Embryonic facial prominence (tissue), 1 donor: ENCODE measurements around the gene HAUS6.
"Not testable (repeated sequence)": the region's sequence is repeated elsewhere in the genome, so short reads cannot be mapped to it uniquely, and the experiment has no call there.

Source experiments
- DNase-seq: peaks from one replicate; pipeline ENCODE4 v3.0.0-alpha.2; 2016; ENCODE audit errors: extremely low spot score

The HAUS6 gene

DNA sequence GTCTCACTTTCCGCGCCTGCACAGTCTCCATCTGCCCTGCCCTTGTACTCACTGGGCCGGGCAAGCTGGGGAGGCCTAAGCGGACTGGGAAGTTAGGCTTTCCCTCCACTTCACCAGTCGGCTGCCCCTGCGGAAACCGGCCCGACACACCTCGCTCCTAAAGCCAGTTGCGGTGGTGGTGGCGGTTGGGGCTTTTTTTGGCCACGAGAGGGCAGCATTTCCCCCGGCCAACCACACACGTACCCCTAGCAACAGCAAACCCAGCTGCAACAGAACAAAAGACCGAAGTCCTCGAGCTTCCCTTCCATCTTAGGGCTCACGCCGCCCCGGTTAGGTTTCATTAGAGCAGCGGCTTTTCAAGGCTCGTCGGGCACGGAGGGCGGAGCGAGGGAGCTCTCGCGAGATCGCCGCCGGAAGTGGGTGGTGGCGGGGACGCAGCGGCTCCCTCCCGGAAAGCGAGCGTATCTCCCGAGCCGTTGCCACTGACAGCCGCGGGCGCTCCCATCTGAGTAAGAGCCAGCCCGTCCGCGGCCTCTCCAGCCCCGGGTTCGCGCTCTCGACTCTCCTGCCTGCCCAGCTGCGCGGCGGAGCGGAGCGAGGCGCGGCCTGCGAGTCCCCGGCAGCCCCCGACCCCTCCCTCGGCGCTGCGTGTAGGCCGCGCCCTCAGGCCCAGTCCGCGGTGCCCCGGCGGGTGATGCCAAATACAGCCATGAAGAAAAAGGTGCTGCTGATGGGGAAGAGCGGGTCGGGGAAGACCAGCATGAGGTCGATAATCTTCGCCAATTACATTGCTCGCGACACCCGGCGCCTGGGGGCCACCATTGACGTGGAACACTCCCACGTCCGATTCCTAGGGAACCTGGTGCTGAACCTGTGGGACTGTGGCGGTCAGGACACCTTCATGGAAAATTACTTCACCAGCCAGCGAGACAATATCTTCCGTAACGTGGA lies 53.5 kb downstream of the HAUS6 start, which contains the start of gene RRAGA:
Gene RRAGA, plus strand, starts transcription at position 462 of the 951 bp plus-strand sequence. Its CDS starts 233 bp downstream, at position 695.
- peak; percentile 94 for DNase-seq

DNA sequence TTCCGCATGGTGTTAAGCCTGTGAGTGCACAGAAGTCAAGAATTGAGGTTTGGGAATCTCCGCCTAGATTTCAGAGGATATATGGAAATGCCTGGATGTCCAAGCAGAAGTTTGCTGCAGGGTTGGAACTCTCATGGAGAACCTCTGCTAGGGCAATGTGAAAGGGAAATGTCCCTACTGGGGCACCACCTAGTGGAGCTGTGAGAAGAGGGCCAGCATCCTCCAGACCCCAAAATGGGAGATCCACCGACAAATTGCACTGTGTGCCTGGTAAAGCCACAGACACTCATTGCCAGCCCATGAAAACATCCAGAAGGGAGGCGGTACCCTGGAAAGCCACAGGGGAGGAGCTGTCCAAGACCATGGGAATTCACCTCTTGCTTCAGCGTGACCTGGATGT lies 66.1 kb downstream of the HAUS6 start:
- no peak for DNase-seq

DNA sequence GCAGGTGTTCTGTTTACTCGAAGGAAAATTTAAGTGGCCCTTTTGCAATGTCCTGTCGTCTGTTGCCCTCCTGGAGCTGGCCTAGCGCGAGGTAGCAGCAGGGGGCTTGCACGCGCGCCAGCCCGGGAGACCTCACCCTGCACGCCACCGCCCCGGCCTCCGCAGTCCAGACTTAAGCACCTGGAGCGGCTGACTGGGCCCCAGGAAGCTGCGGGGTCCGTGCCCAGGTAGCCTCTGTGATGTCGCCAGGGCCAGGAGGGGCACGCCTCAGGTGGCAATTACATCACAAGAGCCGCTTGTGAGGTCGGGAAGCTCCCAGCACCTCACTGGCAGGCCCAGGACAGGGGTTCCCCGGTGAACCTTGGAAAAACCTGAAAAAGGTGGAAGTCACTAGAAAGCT lies 69.7 kb downstream of the HAUS6 start, which contains the start of gene SAXO1:
Gene SAXO1, minus strand, starts transcription at position 195 of the 400 bp plus-strand sequence. CDS start 301 bp downstream, outside the sequence.
- DNase-seq: no peak

DNA sequence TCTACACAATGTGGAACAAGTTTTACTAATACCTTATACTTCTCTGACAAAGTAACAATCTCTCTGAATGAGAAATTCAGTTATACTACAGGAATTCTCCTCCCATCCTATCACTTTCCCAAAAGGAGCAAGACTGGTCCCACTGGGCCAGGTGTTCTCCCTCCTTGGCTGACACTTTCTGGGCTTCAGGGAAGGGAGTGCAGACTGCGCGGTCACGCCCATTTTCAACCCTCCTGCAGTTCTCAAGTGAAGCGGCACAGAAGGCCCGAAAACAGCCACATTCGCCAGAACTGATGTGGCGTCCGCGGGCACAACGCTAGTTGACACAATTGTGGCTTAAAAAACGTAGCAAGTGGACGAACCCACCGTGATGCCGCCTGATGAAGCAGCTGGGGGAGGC lies 70.3 kb downstream of the HAUS6 start:
- DNase-seq: no peak

DNA sequence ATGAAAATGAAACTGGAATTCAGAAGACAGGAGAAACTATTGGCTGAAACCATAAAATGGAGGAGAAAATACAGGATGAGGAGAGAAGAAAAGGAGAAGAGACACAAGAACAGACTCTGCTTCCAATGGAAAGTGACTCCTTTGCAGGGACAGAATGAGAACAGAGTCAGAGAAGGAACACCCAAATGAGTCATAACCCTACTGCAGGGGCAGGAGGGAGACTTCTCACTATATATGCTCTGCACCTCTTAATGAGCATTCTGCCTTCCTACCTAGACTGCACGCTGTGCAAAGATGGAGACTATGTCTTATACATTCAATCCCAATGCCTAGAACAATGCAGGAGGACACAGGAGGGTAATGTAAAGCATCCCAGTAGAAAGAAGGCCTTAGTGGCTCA lies 71.8 kb downstream of the HAUS6 start:
- no peak for DNase-seq

DNA sequence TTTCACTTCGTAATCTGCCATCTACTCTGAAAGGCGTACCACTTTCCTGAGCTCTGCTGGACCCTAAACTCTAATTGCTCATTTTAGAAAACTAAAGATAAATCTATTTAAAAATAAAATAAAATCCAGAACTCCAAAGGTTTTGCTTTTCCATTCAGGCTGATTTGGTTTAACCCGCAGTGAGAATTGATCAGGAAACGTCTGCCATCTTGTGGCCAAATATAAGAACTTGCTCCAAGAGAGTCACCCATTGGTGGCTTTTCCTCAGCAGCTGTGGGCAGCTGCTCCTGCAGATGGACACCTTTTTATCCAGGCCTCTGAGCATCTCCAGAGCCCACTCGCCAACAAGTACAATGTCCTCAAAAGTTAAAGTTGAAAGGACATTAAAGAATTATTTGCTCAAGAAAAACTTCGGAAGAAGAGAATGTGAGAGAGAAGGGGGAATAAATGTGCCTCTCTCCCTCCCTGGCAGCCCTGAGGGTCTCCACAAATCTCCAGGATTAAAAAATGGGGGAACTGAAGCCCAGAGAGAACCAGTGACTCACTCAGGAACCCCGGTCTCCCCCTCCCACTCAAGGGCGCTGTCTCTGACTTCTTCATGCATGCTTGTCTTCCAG lies 73.8 kb downstream of the HAUS6 start:
- peak; percentile 68 for DNase-seq

DNA sequence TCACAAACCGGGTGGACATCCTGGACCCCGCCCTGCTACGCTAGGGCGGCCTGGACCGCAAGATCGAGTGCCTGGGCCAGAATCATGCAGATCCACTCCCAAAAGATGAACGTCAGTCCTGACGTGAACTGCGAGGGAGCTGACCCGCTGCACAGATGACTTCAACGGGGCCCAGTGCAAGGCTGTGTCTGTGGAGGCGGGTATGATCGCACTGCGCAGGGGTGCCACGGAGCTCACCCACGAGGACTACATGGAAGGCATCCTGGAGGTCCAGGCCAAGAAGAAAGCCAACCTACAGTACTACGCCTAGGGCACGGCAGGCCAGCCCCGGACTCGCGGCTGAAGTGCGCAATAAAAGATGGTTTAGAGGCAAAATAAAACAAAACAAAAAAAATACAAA lies 74.9 kb downstream of the HAUS6 start:
- no peak for DNase-seq

DNA sequence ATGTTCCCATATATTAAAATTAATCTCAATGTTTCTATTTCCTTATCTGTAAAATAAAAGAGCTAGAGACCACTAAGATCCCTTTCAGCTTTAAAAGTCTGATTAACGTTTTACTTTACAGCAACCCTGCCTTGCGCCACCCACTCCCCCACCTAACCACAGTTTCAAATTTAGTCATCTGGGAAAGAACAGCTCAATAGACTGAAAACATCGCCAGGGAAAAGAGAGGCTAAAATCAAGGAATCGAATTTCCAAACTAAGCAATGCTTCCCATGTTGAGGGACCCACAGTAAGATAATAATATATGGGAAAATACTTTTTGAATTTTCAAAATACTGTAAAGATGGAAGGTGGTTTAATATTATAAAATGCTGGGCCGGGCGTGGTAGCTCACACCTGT lies 76.3 kb downstream of the HAUS6 start:
- no peak for DNase-seq

DNA sequence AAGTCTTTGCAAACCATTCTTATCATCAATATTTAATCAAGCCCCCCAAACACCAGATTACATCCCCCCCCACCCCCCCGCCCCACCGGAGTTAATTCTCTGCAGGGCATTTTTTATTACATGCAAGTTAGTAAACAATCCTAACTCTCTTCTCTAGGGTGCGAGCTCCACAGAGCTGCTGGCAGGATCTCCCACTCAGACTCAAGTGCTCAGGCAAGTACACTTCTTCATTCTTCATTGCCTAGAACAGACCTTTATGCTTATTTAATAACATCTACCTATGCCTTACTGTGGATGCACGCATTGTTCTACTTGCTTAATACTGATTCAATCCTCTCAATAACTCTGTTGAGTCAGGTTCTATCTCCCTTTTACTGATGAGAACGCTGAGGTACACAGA lies 79.6 kb downstream of the HAUS6 start:
- DNase-seq: no peak

DNA sequence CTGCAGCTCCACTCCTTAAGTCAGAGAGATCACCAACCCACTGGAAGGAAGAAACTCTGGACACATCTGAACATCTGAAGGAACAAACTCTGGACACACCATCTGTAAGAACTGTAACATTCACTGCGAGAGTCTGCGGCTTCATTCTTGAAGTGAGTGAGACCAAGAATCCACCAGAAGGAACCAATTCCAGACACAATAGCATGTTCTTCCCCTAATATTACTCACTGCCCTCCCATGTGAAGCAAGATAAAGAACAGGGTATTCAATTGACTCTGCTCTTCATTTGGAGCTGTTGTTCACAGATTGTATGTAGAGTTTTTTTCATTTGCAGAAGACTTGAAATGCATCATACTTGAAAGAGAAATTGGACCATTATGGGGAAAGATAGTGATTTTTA lies 80.5 kb downstream of the HAUS6 start:
- no peak for DNase-seq

DNA sequence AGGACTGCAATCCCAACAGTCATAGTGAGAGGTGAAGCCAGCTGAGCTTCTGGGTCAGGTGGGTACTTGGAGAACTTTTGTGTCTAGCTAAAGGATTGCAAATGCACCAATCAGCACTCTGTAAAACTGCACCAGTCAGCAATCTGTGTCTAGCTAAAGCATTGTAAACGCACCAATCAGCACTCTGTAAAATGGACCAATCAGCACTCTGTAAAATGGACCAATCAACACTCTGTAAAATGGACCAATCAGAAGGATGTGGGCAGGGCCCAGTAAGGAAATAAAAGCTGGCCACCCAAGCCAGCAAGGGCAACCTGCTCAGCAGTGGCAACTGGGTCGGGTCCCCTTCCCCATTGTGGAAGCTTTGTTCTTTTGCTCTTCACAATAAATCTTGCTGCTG lies 81.1 kb downstream of the HAUS6 start:
- DNase-seq: not testable (repeated sequence)

DNA sequence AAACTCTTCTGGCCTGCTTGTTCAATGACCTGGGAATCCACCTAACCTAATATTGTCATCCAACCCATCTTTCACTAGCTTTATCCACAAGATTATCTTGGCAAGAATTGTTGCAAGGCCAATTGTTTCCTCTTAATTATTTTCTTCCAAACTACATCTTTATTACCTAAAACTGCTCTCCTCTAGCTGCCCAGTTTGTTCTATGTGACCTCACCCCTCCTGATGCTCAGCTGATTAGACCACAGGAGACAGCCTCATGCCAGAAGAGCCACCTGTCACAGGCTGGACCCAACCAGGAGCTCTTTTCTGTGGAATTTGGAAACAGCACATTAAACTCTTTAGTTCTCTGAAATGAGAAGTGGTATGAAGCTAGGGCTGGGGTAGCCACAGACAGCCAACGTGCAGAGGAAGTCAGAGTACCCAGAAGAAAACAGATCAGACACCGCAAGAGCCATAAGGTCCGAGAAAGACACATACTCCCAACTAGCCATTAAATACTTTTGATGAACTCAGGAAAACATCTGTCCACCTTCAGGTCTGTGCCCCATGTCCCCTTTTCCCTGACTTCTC lies 81.7 kb downstream of the HAUS6 start:
- DNase-seq: no peak

DNA sequence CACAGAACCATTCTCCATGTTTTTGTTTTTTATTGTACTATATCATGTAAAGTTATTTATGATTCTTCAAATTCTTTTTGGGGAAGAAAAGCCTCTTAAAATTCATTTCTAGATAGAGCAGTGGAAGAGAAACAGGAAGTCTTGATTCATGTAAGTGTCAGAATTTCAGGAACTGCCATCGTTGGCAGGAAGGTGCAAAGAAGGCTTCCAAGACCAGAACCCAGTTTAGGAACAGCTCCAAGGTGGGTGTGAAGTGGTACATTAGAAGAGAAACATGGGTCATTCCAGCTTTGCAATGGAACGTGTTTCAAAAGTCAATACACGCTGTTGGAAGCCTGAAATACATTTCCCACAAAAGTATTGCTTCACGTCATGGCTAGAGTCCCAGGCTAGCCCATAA lies 84.5 kb downstream of the HAUS6 start:
- no peak for DNase-seq

DNA sequence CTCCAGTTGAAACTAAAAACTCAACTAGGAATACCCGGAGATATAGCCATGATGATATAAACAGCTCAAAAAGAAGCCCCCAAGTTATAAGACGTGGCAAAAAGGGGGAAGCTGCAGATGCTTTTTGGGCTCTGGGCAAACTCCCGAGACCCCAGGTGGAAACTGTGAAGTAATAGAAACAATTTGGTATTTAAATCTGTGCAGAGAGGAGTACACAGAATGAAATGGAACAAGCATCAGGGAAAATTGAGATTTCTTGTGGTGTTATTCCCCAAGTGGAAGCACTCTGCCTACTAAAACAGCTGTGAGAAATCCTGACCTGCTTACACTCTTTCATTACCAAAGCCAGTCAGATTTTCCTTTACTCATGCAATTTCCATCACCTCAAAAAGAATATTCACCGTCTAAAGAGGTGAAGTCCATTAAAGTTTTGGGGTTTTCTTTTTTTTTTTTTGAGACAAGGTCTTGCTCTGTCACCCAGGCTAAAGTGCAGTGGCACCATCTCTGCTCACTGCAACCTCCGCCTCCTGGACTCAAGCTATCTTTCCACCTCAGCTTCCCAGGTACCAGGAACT lies 93.2 kb downstream of the HAUS6 start:
- DNase-seq: no peak
